HepG2 (cell line): ENCODE results near the gene PAQR5. TPM values are rescaled to one million over a fixed set of nuclear protein-coding genes. Genes with fewer than 3 reads are reported as not detected.

Source experiments
- AGO1 ChIP-seq: fragments of 200-400 bp; formaldehyde crosslinking; IDR thresholded peaks from 2 replicates; pipeline ENCODE4 v1.6.1; 2017; ENCODE audit warnings: mild to moderate bottlenecking, low read depth, low read length, moderate library complexity; ENCODE audit not compliant: poor library complexity, severe bottlenecking
- ATF2 ChIP-seq: sonication (generic); formaldehyde crosslinking; IDR thresholded peaks from 2 replicates; pipeline ENCODE4 v1.4.0; 2020; ENCODE audit warnings: missing genetic modification reagents
- ATF7 ChIP-seq, 2 experiments: fragments of 450-650 bp in 1 of 2; sonication (generic) in 1 of 2; formaldehyde crosslinking in 1 of 2; IDR thresholded peaks; 2 replicates each; pipeline versions ENCODE4 v1.4.0 to v1.6.1; 2016 to 2020; ENCODE audit warnings: antibody characterized with exemption in 1 of 2, mild to moderate bottlenecking in 1 of 2, missing genetic modification reagents in 1 of 2
- BRF2 ChIP-seq: sonication (generic); formaldehyde crosslinking; IDR thresholded peaks from 2 replicates; pipeline ENCODE4 v1.8.1; 2022; ENCODE audit warnings: mild to moderate bottlenecking, missing genetic modification reagents
- CCAR2 ChIP-seq: fragments of 200-400 bp; formaldehyde crosslinking; optimal IDR thresholded peaks from 2 replicates; pipeline ENCODE3; 2018; ENCODE audit warnings: low read depth, mild to moderate bottlenecking, low read length, moderate library complexity
- ELF3 ChIP-seq: IDR thresholded peaks from 2 replicates; pipeline ENCODE4 v1.6.1; 2016; ENCODE audit warnings: missing genetic modification reagents, missing compliant biosample characterization
- HMGA1 ChIP-seq: sonication (generic); formaldehyde crosslinking; conservative IDR thresholded peaks from 2 replicates; pipeline ENCODE4 v1.4.0; 2020; ENCODE audit warnings: missing genetic modification reagents
- HOMEZ ChIP-seq: IDR thresholded peaks from 2 replicates; pipeline ENCODE4 v1.6.1; 2016; ENCODE audit warnings: low read depth
- IRF9 ChIP-seq: sonication (generic); formaldehyde crosslinking; IDR thresholded peaks from 2 replicates; pipeline ENCODE4 v1.8.0; 2022; ENCODE audit warnings: missing genetic modification reagents, mild to moderate bottlenecking, borderline replicate concordance
- PCBP1 ChIP-seq: fragments of 200-400 bp; formaldehyde crosslinking; IDR thresholded peaks from 2 replicates; pipeline ENCODE4 v1.6.1; 2017; ENCODE audit warnings: mild to moderate bottlenecking, low read depth, low read length, borderline replicate concordance
- PHF5A ChIP-seq: IDR thresholded peaks from one replicate; pipeline ENCODE4 v1.6.1; 2018; ENCODE audit warnings: low read depth, missing genetic modification reagents; ENCODE audit not compliant: unreplicated experiment
- SMAD1 ChIP-seq: sonication (generic); formaldehyde crosslinking; IDR thresholded peaks from 2 replicates; pipeline ENCODE4 v1.4.0; 2020; ENCODE audit warnings: missing genetic modification reagents, low read depth, mild to moderate bottlenecking, borderline replicate concordance
- SNAPC5 ChIP-seq: sonication (generic); formaldehyde crosslinking; IDR thresholded peaks from 2 replicates; pipeline ENCODE4 v1.8.1; 2023; ENCODE audit warnings: mild to moderate bottlenecking, missing genetic modification reagents, borderline replicate concordance
- ZNF224 ChIP-seq: sonication (generic); formaldehyde crosslinking; IDR thresholded peaks from 2 replicates; pipeline ENCODE4 v1.5.0; 2020; ENCODE audit warnings: mild to moderate bottlenecking, missing genetic modification reagents
- ZNF552 ChIP-seq: sonication (generic); formaldehyde crosslinking; IDR thresholded peaks from 2 replicates; pipeline ENCODE4 v1.9.0; 2022; ENCODE audit warnings: missing genetic modification reagents, mild to moderate bottlenecking, borderline replicate concordance
- ZNF556 ChIP-seq: sonication (generic); formaldehyde crosslinking; IDR thresholded peaks from 2 replicates; pipeline ENCODE4 v1.4.0; 2020; ENCODE audit warnings: mild to moderate bottlenecking, missing genetic modification reagents, borderline replicate concordance
- ZNF569 ChIP-seq: sonication (generic); formaldehyde crosslinking; IDR thresholded peaks from 2 replicates; pipeline ENCODE4 v1.5.0; 2020; ENCODE audit warnings: mild to moderate bottlenecking, missing genetic modification reagents, moderate library complexity, borderline replicate concordance
- ZNF772 ChIP-seq: sonication (generic); formaldehyde crosslinking; IDR thresholded peaks from 2 replicates; pipeline ENCODE4 v1.5.0; 2020; ENCODE audit warnings: mild to moderate bottlenecking, missing genetic modification reagents
- ZNF792 ChIP-seq: IDR thresholded peaks from 2 replicates; pipeline ENCODE4 v1.6.1; 2016
- ZSCAN29 ChIP-seq: sonication (generic); formaldehyde crosslinking; conservative IDR thresholded peaks from 2 replicates; pipeline ENCODE4 v1.4.0; 2020; ENCODE audit warnings: mild to moderate bottlenecking, missing genetic modification reagents
- ZUFSP ChIP-seq: sonication (generic); formaldehyde crosslinking; IDR thresholded peaks from 2 replicates; pipeline ENCODE4 v1.9.0; 2021; ENCODE audit warnings: missing genetic modification reagents, mild to moderate bottlenecking, borderline replicate concordance
- polyA plus RNA-seq, 8 experiments: library from polyadenylated mRNA; depleted of rRNA in 3 of 8; stranded (reverse) in 7 of 8; unstranded in 1 of 8; fragments of >200 nt; fragmentation: Illumina TruSeq in 4 of 8; extraction: Trizol in 4 of 8; gene quantifications; 2 replicates each; pipeline versions ENCODE4 v1.2.1 to v1.2.3, GENCODE V29; 2011 to 2016; ENCODE audit warnings: low read depth in 4 of 8, missing spikeins in 1 of 8, mixed read lengths in 1 of 8; ENCODE audit not compliant: insufficient read depth in 1 of 8
- total RNA-seq, 5 experiments: library from RNA; depleted of rRNA; stranded (reverse); fragments of >200 nt; fragmentation: Illumina TruSeq; extraction: Trizol; gene quantifications; 2 replicates each; pipeline ENCODE4 v1.2.3, GENCODE V29; 2016; ENCODE audit warnings: low read depth in 1 of 5

Gene PAQR5
- total and polyA plus RNA-seq, 2 of the 13 experiments (the other 11 are each of a cell fraction or from before 2014, with no cell fraction given), result 0.53 to 1.3 TPM

GRCh38 chr15:69452692-69453521, 154.2 kb downstream of the PAQR5 start, which contains the start of gene RPLP1 (continued):
- no peak for TF ChIP-seq HMGA1 (CRISPR knock-in tag)
- peak; percentile 87; the same call in 1 of the 2 replicates for TF ChIP-seq SNAPC5
- no peak for TF ChIP-seq ZNF569 (CRISPR knock-in tag)
- 0 out of 2 replicates have a peak, but pooled peaks have one; percentile 68 for TF ChIP-seq PCBP1
- TF ChIP-seq ZNF556 (CRISPR knock-in tag), result peak; percentile 53
- no peak for TF ChIP-seq ZSCAN29 (CRISPR knock-in tag)
- TF ChIP-seq IRF9 (CRISPR knock-in tag), result peak; percentile 72; the same call in 1 of the 2 replicates
- no peak for TF ChIP-seq CCAR2
- no peak for TF ChIP-seq PHF5A (CRISPR knock-in tag)
- TF ChIP-seq AGO1, result peak; percentile 21
- no peak for TF ChIP-seq ZUFSP
- TF ChIP-seq BRF2 (CRISPR knock-in tag), result no peak
- peak; percentile 83; the same call in 1 of the 2 replicates for TF ChIP-seq ZNF772 (CRISPR knock-in tag)
- 0 out of 2 replicates have a peak, but pooled peaks have one; percentile 29 for TF ChIP-seq ZNF224
- TF ChIP-seq ZNF552 (CRISPR knock-in tag), result peak; percentile 75; the same call in 1 of the 2 replicates
- TF ChIP-seq HOMEZ, result no peak
- TF ChIP-seq ELF3 (CRISPR knock-in tag), result peak; percentile 17
- peak; percentile 77 for TF ChIP-seq ZNF792 (CRISPR knock-in tag)
- TF ChIP-seq ATF7 (IDR thresholded peaks at IDR 0.05), result no peak
- TF ChIP-seq ATF7 (CRISPR knock-in tag; IDR thresholded peaks at IDR 0.05), result no peak
- TF ChIP-seq ATF2 (CRISPR knock-in tag), result peak; percentile 53
- TF ChIP-seq SMAD1 (CRISPR knock-in tag), result peak; percentile 25; the same call in 1 of the 2 replicates
